SK-N-SH (cell line): ENCODE measurements around the gene IFI16.

Source experiments
- CHD2 ChIP-seq: fragments of 150-350 bp; IDR thresholded peaks from 2 replicates; pipeline ENCODE4 v1.6.1; 2018; ENCODE audit warnings: low read length; ENCODE audit not compliant: partially characterized antibody
- CTCF ChIP-seq: fragments of 200-600 bp; sonication (generic); IDR thresholded peaks from 2 replicates; pipeline ENCODE4 v1.6.1; 2017; ENCODE audit warnings: antibody characterized with exemption, mild to moderate bottlenecking, moderate library complexity
- EP300 ChIP-seq, 2 experiments: IDR thresholded peaks; 2 replicates each; pipeline versions ENCODE4 v1.4.0 to v1.6.1; 2012; ENCODE audit warnings: borderline replicate concordance in 1 of 2, low read depth in 1 of 2, low read length in 1 of 2
- RAD21 ChIP-seq: IDR thresholded peaks from 2 replicates; pipeline ENCODE4 v1.6.1; 2012; ENCODE audit warnings: mild to moderate bottlenecking, low read length
- TF ChIP-seq, protein P1 (sequence below): IDR thresholded peaks from 2 replicates; pipeline ENCODE4 v1.6.1; 2012; ENCODE audit warnings: mild to moderate bottlenecking, low read depth, low read length, moderate library complexity

DNA sequence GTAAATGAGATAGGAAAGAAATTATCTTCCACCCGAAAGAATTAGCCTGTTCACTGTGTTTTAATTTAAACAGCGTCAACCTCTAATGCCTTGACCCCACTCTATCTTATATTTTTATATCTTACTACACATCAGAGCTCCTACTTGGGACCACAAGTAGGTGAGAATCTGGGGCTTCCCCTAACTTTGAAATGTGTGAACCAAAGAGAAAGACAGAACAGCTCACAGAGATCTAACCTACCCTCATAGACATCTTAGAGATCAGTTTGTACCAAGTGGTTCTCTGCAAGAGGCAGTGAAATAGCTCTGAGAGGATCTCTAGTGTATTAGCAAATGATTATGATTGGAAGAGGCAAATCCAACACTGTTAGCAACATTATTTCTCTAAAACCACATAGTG is 31.0 kb upstream of the IFI16 start:
- TF ChIP-seq EP300 (IDR thresholded peaks at IDR 0.05; ENCODE audit: borderline replicate concordance in 1 of 2, low read depth in 1 of 2, low read length in 1 of 2) (no peak), CTCF (no peak), RAD21 (no peak), CHD2 (no peak)
- TF ChIP-seq, protein P1, sequence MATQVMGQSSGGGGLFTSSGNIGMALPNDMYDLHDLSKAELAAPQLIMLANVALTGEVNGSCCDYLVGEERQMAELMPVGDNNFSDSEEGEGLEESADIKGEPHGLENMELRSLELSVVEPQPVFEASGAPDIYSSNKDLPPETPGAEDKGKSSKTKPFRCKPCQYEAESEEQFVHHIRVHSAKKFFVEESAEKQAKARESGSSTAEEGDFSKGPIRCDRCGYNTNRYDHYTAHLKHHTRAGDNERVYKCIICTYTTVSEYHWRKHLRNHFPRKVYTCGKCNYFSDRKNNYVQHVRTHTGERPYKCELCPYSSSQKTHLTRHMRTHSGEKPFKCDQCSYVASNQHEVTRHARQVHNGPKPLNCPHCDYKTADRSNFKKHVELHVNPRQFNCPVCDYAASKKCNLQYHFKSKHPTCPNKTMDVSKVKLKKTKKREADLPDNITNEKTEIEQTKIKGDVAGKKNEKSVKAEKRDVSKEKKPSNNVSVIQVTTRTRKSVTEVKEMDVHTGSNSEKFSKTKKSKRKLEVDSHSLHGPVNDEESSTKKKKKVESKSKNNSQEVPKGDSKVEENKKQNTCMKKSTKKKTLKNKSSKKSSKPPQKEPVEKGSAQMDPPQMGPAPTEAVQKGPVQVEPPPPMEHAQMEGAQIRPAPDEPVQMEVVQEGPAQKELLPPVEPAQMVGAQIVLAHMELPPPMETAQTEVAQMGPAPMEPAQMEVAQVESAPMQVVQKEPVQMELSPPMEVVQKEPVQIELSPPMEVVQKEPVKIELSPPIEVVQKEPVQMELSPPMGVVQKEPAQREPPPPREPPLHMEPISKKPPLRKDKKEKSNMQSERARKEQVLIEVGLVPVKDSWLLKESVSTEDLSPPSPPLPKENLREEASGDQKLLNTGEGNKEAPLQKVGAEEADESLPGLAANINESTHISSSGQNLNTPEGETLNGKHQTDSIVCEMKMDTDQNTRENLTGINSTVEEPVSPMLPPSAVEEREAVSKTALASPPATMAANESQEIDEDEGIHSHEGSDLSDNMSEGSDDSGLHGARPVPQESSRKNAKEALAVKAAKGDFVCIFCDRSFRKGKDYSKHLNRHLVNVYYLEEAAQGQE = no peak
